GM23338 (cell line): ENCODE results near the gene RSU1. TPM values are rescaled to one million over a fixed set of nuclear protein-coding genes. Genes with fewer than 3 reads are reported as not detected.
A peak's percentile ranks its signal among the peaks of the same experiment; 100 is the strongest.

Source experiments
- ATAC-seq: fragments of 200-7000 bp; cut with Tn5 transposase; 3 replicates; pipeline ENCODE4 v1.9.1; 2020
- DNase-seq: peaks from one replicate; pipeline ENCODE4 v3.0.0-alpha.2; 2015; ENCODE audit warnings: low spot score
- H2AFZ ChIP-seq: fragments of 200-600 bp; sonication (generic); 2 replicates; pipeline ENCODE4 v1.8.0; 2016; ENCODE audit warnings: antibody characterized with exemption, mild to moderate bottlenecking, moderate library complexity
- H3F3A ChIP-seq: fragments of 200-600 bp; sonication (generic); replicated peaks from 2 replicates; pipeline ENCODE4 v1.8.0; 2017; ENCODE audit warnings: antibody characterized with exemption, mixed run types, low read depth
- H3K27ac ChIP-seq: fragments of 200-600 bp; sonication (generic); 2 replicates; pipeline ENCODE4 v1.6.1; 2016; ENCODE audit warnings: low read depth
- H3K27me3 ChIP-seq: fragments of 200-600 bp; sonication (generic); 2 replicates; pipeline ENCODE4 v1.8.0; 2016; ENCODE audit warnings: mild to moderate bottlenecking, mixed run types, moderate library complexity; ENCODE audit not compliant: insufficient read depth
- H3K36me3 ChIP-seq: fragments of 200-600 bp; sonication (generic); 2 replicates; pipeline ENCODE4 v1.8.0; 2016; ENCODE audit warnings: mild to moderate bottlenecking; ENCODE audit not compliant: insufficient read depth
- H3K4me1 ChIP-seq: fragments of 200-600 bp; sonication (generic); 2 replicates; pipeline ENCODE4 v1.8.0; 2016; ENCODE audit warnings: mild to moderate bottlenecking, moderate library complexity; ENCODE audit not compliant: insufficient read depth
- H3K4me2 ChIP-seq: fragments of 200-600 bp; sonication (generic); 2 replicates; pipeline ENCODE4 v1.7.1; 2017; ENCODE audit warnings: mixed run types
- H3K4me3 ChIP-seq: fragments of 200-600 bp; sonication (generic); 2 replicates; pipeline ENCODE4 v1.6.1; 2016; ENCODE audit warnings: mixed run types
- H3K79me2 ChIP-seq: fragments of 200-600 bp; sonication (generic); replicated peaks from 2 replicates; pipeline ENCODE4 v1.8.0; 2017; ENCODE audit warnings: mild to moderate bottlenecking; ENCODE audit not compliant: insufficient read depth
- H3K9me2 ChIP-seq: fragments of 200-600 bp; sonication (generic); 2 replicates; pipeline ENCODE4 v1.8.0; 2017; ENCODE audit not compliant: insufficient read depth
- H4K20me1 ChIP-seq: fragments of 200-600 bp; sonication (generic); replicated peaks from 2 replicates; pipeline ENCODE4 v1.8.0; 2017; ENCODE audit warnings: mild to moderate bottlenecking; ENCODE audit not compliant: insufficient read depth
- H3K27ac Mint-ChIP-seq: 2 replicates; pipeline ENCODE4 v1.8.0; 2020; ENCODE audit warnings: inconsistent platforms, mild to moderate bottlenecking, moderate library complexity, mixed read lengths
- H3K27me3 Mint-ChIP-seq: 3 replicates; pipeline ENCODE4 v1.8.0; 2022; ENCODE audit warnings: low read depth, mild to moderate bottlenecking, moderate library complexity, mixed read lengths, inconsistent platforms; ENCODE audit not compliant: insufficient read depth, poor library complexity
- H3K36me3 Mint-ChIP-seq: 3 replicates; pipeline ENCODE4 v1.8.0; 2021; ENCODE audit warnings: low read depth, mild to moderate bottlenecking, inconsistent platforms, moderate library complexity, mixed read lengths
- H3K4me1 Mint-ChIP-seq: 3 replicates; pipeline ENCODE4 v1.8.0; 2020; ENCODE audit warnings: mild to moderate bottlenecking, inconsistent platforms, mixed read lengths
- H3K4me3 Mint-ChIP-seq: 3 replicates; pipeline ENCODE4 v1.8.0; 2021; ENCODE audit warnings: moderate library complexity, mild to moderate bottlenecking, inconsistent platforms, mixed read lengths
- H3K9me3 Mint-ChIP-seq: 3 replicates; pipeline ENCODE4 v1.8.0; 2020; ENCODE audit warnings: moderate library complexity, mild to moderate bottlenecking, inconsistent platforms, mixed read lengths
- CREB1 ChIP-seq: fragments of 250-450 bp; sonication (Bioruptor Pico); IDR thresholded peaks from 2 replicates; pipeline ENCODE4 v1.5.0; 2020; ENCODE audit warnings: low read depth, mild to moderate bottlenecking, moderate library complexity
- ETS1 ChIP-seq: IDR thresholded peaks from 2 replicates; pipeline ENCODE4 v1.6.1; 2016; ENCODE audit warnings: antibody characterized with exemption
- EZH2 ChIP-seq: fragments of 200-600 bp; sonication (generic); IDR thresholded peaks from one replicate; pipeline ENCODE4 v1.8.0; 2017; ENCODE audit warnings: antibody characterized with exemption, mild to moderate bottlenecking, low read depth; ENCODE audit not compliant: unreplicated experiment
- EZH2phosphoT487 ChIP-seq: fragments of 200-600 bp; sonication (generic); IDR thresholded peaks from one replicate; pipeline ENCODE4 v1.8.1; 2018; ENCODE audit warnings: antibody characterized with exemption; ENCODE audit not compliant: unreplicated experiment
- JUNB ChIP-seq: IDR thresholded peaks from one replicate; pipeline ENCODE4 v1.6.1; 2016; ENCODE audit warnings: antibody characterized with exemption; ENCODE audit not compliant: unreplicated experiment
- NANOG ChIP-seq: IDR thresholded peaks from 2 replicates; pipeline ENCODE4 v1.6.1; 2016; ENCODE audit warnings: antibody characterized with exemption, borderline replicate concordance
- POLR2AphosphoS5 ChIP-seq: IDR thresholded peaks from 2 replicates; pipeline ENCODE4 v1.6.1; 2016; ENCODE audit warnings: antibody characterized with exemption, low read depth
- STAT1 ChIP-seq: IDR thresholded peaks from one replicate; pipeline ENCODE4 v1.6.1; 2016; ENCODE audit warnings: antibody characterized with exemption; ENCODE audit not compliant: unreplicated experiment
- ZNF114 ChIP-seq: fragments of 250-450 bp; sonication (Bioruptor Pico); IDR thresholded peaks from 2 replicates; pipeline ENCODE4 v1.5.0; 2020; ENCODE audit warnings: mild to moderate bottlenecking, moderate library complexity
- ZNF331 ChIP-seq: fragments of 250-450 bp; sonication (Bioruptor Pico); IDR thresholded peaks from 2 replicates; pipeline ENCODE4 v1.5.0; 2020; ENCODE audit warnings: low read depth, mild to moderate bottlenecking, moderate library complexity
- polyA plus RNA-seq: library from polyadenylated mRNA; unstranded; fragments of >200 nt; fragmentation: Nextera tagmentation; extraction: Ambion mirVana; gene quantifications from 2 replicates; pipeline ENCODE4 v1.2.1, GENCODE V29; 2016
- total RNA-seq: library from RNA; depleted of rRNA; stranded (reverse); fragments of >200 nt; shearing (Covaris generic); gene quantifications from 2 replicates; pipeline ENCODE4 v1.2.3, GENCODE V29; 2014
- TF ChIP-seq, protein P1 (sequence below): IDR thresholded peaks from one replicate; pipeline ENCODE4 v1.6.1; 2018; ENCODE audit warnings: antibody characterized with exemption; ENCODE audit not compliant: unreplicated experiment
- TF ChIP-seq, protein P2 (sequence below): fragments of 250-450 bp; sonication (Bioruptor Pico); IDR thresholded peaks from 2 replicates; pipeline ENCODE4 v1.5.0; 2020; ENCODE audit warnings: mild to moderate bottlenecking, moderate library complexity

RSU1 gene
- total and polyA plus RNA-seq, 2 experiments from 2014 or later: 62.7 to 96.2 TPM

DNA sequence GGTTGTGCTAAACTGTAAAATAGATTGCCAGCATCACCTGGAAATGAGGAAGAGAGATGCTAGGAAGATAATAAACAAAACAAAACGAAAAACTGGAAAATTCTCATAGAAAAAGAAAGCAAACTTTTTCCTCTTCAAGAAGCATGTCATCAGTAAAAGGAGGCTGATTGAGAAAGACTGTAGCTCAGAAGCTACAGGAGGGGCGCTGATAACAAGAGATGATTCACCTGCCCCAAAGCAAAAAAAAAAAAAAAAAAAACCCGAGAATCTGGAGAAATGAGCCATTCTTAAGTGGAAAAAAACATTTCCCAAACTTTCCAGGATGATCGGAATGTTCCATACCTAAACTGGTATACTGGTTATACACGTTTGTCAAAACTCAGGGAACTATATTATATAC, 165.1 kb downstream of the RSU1 start (continued):
- TF ChIP-seq, protein P1, sequence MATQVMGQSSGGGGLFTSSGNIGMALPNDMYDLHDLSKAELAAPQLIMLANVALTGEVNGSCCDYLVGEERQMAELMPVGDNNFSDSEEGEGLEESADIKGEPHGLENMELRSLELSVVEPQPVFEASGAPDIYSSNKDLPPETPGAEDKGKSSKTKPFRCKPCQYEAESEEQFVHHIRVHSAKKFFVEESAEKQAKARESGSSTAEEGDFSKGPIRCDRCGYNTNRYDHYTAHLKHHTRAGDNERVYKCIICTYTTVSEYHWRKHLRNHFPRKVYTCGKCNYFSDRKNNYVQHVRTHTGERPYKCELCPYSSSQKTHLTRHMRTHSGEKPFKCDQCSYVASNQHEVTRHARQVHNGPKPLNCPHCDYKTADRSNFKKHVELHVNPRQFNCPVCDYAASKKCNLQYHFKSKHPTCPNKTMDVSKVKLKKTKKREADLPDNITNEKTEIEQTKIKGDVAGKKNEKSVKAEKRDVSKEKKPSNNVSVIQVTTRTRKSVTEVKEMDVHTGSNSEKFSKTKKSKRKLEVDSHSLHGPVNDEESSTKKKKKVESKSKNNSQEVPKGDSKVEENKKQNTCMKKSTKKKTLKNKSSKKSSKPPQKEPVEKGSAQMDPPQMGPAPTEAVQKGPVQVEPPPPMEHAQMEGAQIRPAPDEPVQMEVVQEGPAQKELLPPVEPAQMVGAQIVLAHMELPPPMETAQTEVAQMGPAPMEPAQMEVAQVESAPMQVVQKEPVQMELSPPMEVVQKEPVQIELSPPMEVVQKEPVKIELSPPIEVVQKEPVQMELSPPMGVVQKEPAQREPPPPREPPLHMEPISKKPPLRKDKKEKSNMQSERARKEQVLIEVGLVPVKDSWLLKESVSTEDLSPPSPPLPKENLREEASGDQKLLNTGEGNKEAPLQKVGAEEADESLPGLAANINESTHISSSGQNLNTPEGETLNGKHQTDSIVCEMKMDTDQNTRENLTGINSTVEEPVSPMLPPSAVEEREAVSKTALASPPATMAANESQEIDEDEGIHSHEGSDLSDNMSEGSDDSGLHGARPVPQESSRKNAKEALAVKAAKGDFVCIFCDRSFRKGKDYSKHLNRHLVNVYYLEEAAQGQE: no peak
- TF ChIP-seq EZH2 (no peak), JUNB (no peak), ZNF114 (CRISPR knock-in tag) (no peak), ETS1 (no peak), ZNF331 (CRISPR knock-in tag) (no peak), NANOG (no peak)

DNA sequence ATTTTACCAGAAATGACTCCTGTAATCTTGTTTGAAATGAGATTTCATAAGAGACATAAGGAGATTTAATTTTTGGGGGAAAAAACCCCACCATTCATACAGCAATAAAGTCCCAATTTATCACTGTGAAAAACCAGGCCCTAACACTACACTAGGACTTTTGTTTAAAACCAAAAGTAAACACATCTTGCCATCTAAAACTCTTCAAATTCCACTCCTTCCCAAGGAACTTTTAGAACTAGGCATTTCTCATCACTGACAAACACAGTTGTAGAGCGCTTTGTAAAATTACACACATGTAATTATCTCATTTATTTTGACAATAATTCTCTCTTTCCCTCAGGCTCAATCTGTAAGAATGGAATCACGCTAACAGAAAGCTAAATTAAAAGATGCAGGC, 167.5 kb downstream of the RSU1 start:
- Mint-ChIP-seq H3K4me1 (no peaks in the 10 kb centered on the region), H3K27me3 (no peaks in the 10 kb centered on the region), H3K9me3 (no peaks in the 10 kb centered on the region), H3K36me3 (no peaks in the 10 kb centered on the region), H3K27ac (0 out of 2 replicates have a peak overlapping the region, but pooled peaks have one; percentile 19), H3K4me3 (no peak overlapping the region)
- H3K27ac ChIP-seq: no peak overlapping the region
- no peaks in the 10 kb centered on the region for H3F3A ChIP-seq
- H3K79me2 ChIP-seq: no peaks in the 10 kb centered on the region
- no peaks in the 10 kb centered on the region for H3K36me3 ChIP-seq
- no peak for ATAC-seq
- no peak overlapping the region for H3K4me3 ChIP-seq
- no peaks in the 10 kb centered on the region for H3K9me2 ChIP-seq
- no peak overlapping the region for H2AFZ ChIP-seq
- H3K27me3 ChIP-seq: no peaks in the 10 kb centered on the region
- no peak overlapping the region for H3K4me2 ChIP-seq
- H3K4me1 ChIP-seq: no peaks in the 10 kb centered on the region
- no peaks in the 10 kb centered on the region for H4K20me1 ChIP-seq
- no peak for DNase-seq
- TF ChIP-seq ETS1: no peak
- no peak for TF ChIP-seq POLR2AphosphoS5
- no peak for TF ChIP-seq NANOG
- TF ChIP-seq ZNF114 (CRISPR knock-in tag): no peak
- TF ChIP-seq CREB1 (CRISPR knock-in tag): no peak
- TF ChIP-seq, protein P2, sequence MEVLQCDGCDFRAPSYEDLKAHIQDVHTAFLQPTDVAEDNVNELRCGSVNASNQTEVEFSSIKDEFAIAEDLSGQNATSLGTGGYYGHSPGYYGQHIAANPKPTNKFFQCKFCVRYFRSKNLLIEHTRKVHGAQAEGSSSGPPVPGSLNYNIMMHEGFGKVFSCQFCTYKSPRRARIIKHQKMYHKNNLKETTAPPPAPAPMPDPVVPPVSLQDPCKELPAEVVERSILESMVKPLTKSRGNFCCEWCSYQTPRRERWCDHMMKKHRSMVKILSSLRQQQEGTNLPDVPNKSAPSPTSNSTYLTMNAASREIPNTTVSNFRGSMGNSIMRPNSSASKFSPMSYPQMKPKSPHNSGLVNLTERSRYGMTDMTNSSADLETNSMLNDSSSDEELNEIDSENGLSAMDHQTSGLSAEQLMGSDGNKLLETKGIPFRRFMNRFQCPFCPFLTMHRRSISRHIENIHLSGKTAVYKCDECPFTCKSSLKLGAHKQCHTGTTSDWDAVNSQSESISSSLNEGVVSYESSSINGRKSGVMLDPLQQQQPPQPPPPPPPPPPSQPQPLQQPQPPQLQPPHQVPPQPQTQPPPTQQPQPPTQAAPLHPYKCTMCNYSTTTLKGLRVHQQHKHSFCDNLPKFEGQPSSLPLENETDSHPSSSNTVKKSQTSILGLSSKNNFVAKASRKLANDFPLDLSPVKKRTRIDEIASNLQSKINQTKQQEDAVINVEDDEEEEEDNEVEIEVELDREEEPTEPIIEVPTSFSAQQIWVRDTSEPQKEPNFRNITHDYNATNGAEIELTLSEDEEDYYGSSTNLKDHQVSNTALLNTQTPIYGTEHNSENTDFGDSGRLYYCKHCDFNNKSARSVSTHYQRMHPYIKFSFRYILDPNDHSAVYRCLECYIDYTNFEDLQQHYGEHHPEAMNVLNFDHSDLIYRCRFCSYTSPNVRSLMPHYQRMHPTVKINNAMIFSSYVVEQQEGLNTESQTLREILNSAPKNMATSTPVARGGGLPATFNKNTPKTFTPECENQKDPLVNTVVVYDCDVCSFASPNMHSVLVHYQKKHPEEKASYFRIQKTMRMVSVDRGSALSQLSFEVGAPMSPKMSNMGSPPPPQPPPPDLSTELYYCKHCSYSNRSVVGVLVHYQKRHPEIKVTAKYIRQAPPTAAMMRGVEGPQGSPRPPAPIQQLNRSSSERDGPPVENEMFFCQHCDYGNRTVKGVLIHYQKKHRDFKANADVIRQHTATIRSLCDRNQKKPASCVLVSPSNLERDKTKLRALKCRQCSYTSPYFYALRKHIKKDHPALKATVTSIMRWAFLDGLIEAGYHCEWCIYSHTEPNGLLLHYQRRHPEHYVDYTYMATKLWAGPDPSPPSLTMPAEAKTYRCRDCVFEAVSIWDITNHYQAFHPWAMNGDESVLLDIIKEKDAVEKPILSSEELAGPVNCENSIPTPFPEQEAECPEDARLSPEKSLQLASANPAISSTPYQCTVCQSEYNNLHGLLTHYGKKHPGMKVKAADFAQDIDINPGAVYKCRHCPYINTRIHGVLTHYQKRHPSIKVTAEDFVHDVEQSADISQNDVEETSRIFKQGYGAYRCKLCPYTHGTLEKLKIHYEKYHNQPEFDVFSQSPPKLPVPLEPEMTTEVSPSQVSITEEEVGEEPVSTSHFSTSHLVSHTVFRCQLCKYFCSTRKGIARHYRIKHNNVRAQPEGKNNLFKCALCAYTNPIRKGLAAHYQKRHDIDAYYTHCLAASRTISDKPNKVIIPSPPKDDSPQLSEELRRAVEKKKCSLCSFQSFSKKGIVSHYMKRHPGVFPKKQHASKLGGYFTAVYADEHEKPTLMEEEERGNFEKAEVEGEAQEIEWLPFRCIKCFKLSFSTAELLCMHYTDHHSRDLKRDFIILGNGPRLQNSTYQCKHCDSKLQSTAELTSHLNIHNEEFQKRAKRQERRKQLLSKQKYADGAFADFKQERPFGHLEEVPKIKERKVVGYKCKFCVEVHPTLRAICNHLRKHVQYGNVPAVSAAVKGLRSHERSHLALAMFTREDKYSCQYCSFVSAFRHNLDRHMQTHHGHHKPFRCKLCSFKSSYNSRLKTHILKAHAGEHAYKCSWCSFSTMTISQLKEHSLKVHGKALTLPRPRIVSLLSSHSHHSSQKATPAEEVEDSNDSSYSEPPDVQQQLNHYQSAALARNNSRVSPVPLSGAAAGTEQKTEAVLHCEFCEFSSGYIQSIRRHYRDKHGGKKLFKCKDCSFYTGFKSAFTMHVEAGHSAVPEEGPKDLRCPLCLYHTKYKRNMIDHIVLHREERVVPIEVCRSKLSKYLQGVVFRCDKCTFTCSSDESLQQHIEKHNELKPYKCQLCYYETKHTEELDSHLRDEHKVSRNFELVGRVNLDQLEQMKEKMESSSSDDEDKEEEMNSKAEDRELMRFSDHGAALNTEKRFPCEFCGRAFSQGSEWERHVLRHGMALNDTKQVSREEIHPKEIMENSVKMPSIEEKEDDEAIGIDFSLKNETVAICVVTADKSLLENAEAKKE (CRISPR knock-in tag): no peak
- no peak for TF ChIP-seq STAT1
- no peak for TF ChIP-seq EZH2phosphoT487
- no peak for TF ChIP-seq ZNF331 (CRISPR knock-in tag)
